Measurements from ENCODE around the gene LPAR3.

- TF ChIP-seq CTCF (IDR thresholded peaks at IDR 0.05) (no peak), POLR2A (IDR thresholded peaks at IDR 0.05) (no peak)
Measured at GRCh38 chr1:84834419-84835064, 58.5 kb downstream of the LPAR3 start.
